ENCODE data around the gene KLF8.

KLF8 gene

GRCh38 chrX:56313308-56313707 lies 81.2 kb downstream of the KLF8 start:
- no peak for DNase-seq

- no peak for DNase-seq
Measured at GRCh38 chrX:56314334-56314733, 82.2 kb downstream of the KLF8 start.

GRCh38 chrX:56318076-56318475 lies 85.9 kb downstream of the KLF8 start:
- DNase-seq = no peak

- DNase-seq = no peak
Measured at GRCh38 chrX:56319165-56319564, 87.0 kb downstream of the KLF8 start.

Data from stimulated activated CD4-positive, alpha-beta T cell treated with anti-CD3 and anti-CD28 coated beads, Interleukin-2, amount 100 ng/mL, for 24 hours (primary cell).